GM12878 (cell line): ENCODE results near the gene FAM227A. TPM values are rescaled to one million over a fixed set of nuclear protein-coding genes. Genes with fewer than 3 reads are reported as not detected.
A peak's percentile ranks its signal among the peaks of the same experiment; 100 is the strongest.

Experiments
- BCL3 ChIP-seq: IDR thresholded peaks from 2 replicates; pipeline ENCODE4 v1.6.1; 2011; ENCODE audit warnings: borderline replicate concordance, low read depth, mild to moderate bottlenecking, moderate library complexity, low read length; ENCODE audit not compliant: insufficient read depth, poor library complexity, severe bottlenecking
- CBX3 ChIP-seq: fragments of 200-600 bp; sonication (generic); IDR thresholded peaks from 2 replicates; pipeline ENCODE4 v1.6.1; 2016; ENCODE audit warnings: low read depth, borderline replicate concordance
- CTCF ChIP-seq, 3 experiments: IDR thresholded peaks in 2 of 3; conservative IDR thresholded peaks in 1 of 3; 2 replicates each; pipeline ENCODE4 v1.5.1; 2011; ENCODE audit warnings: low read depth in 3 of 3, low read length in 3 of 3, mild to moderate bottlenecking in 3 of 3, control low read depth in 2 of 3, moderate library complexity in 2 of 3, inconsistent platforms in 1 of 3, mixed read lengths in 1 of 3; ENCODE audit not compliant: control insufficient read depth in 2 of 3, insufficient read depth in 1 of 3; ENCODE audit errors: extremely low read depth in 1 of 3
- E2F8 ChIP-seq: fragments of 450-650 bp; IDR thresholded peaks from 2 replicates; pipeline ENCODE4 v1.6.1; 2018; ENCODE audit warnings: mild to moderate bottlenecking, low read depth, moderate library complexity; ENCODE audit not compliant: partially characterized antibody
- EGR1 ChIP-seq, 2 experiments: IDR thresholded peaks; 1 replicate in 1 of 2; 2 replicates in 1 of 2; pipeline ENCODE4 v1.6.1; 2011 to 2012; ENCODE audit warnings: low read depth in 2 of 2, low read length in 2 of 2, borderline replicate concordance in 1 of 2, mild to moderate bottlenecking in 1 of 2, moderate library complexity in 1 of 2
- GATAD2B ChIP-seq: fragments of 450-650 bp; conservative IDR thresholded peaks from 2 replicates; pipeline ENCODE4 v1.6.1; 2017; ENCODE audit warnings: low read depth, mild to moderate bottlenecking, moderate library complexity
- HDAC6 ChIP-seq: fragments of 200-600 bp; sonication (generic); IDR thresholded peaks from one replicate; pipeline ENCODE4 v1.8.0; 2017; ENCODE audit warnings: antibody characterized with exemption; ENCODE audit not compliant: unreplicated experiment
- IKZF1 ChIP-seq: fragments of 450-650 bp; conservative IDR thresholded peaks from 2 replicates; pipeline ENCODE4 v1.6.1; 2017; ENCODE audit warnings: antibody characterized with exemption, mild to moderate bottlenecking
- IRF3 ChIP-seq: fragments of 450-650 bp; IDR thresholded peaks from 2 replicates; pipeline ENCODE4 v1.6.1; 2014; ENCODE audit warnings: mild to moderate bottlenecking
- KLF5 ChIP-seq: fragments of 450-650 bp; IDR thresholded peaks from 2 replicates; pipeline ENCODE4 v1.6.1; 2014; ENCODE audit warnings: mild to moderate bottlenecking; ENCODE audit not compliant: partially characterized antibody
- MAX ChIP-seq: IDR thresholded peaks from 2 replicates; pipeline ENCODE4 v1.6.1; 2012; ENCODE audit warnings: low read depth, low read length, improper control_type of control experiment
- NKRF ChIP-seq: fragments of 450-650 bp; conservative IDR thresholded peaks from 2 replicates; pipeline ENCODE4 v1.6.1; 2017; ENCODE audit warnings: mild to moderate bottlenecking, moderate library complexity
- NRF1 ChIP-seq: conservative IDR thresholded peaks from 2 replicates; pipeline ENCODE4 v1.6.1; 2011; ENCODE audit warnings: mild to moderate bottlenecking, low read depth, low read length, improper control_type of control experiment
- POU2F2 ChIP-seq: IDR thresholded peaks from 3 replicates; pipeline ENCODE4 v1.6.1; 2011; ENCODE audit warnings: low read depth, mild to moderate bottlenecking, low read length, borderline replicate concordance
- RB1 ChIP-seq: fragments of 450-650 bp; formaldehyde crosslinking; IDR thresholded peaks from 2 replicates; pipeline ENCODE4 v1.6.1; 2017; ENCODE audit warnings: mild to moderate bottlenecking, borderline replicate concordance
- RUNX3 ChIP-seq: IDR thresholded peaks from 2 replicates; pipeline ENCODE4 v1.6.1; 2012; ENCODE audit warnings: low read length, inconsistent platforms
- SMC3 ChIP-seq: IDR thresholded peaks from 2 replicates; pipeline ENCODE4 v1.6.1; 2011; ENCODE audit warnings: low read length, improper control_type of control experiment, borderline replicate concordance
- STAT1 ChIP-seq: fragments of 450-650 bp; conservative IDR thresholded peaks from 2 replicates; pipeline ENCODE4 v1.6.1; 2014; ENCODE audit warnings: antibody characterized with exemption, mild to moderate bottlenecking
- ZNF217 ChIP-seq: fragments of 450-650 bp; IDR thresholded peaks from 2 replicates; pipeline ENCODE4 v1.6.1; 2017; ENCODE audit warnings: antibody characterized with exemption, mild to moderate bottlenecking
- polyA plus RNA-seq, 11 experiments: library from polyadenylated mRNA; depleted of rRNA in 4 of 11; unstranded in 6 of 11; stranded (reverse) in 5 of 11; fragments of >200 nt; fragmentation: Nextera tagmentation in 4 of 11; fragmentation: Illumina TruSeq in 1 of 11; extraction: Ambion mirVana in 4 of 11; extraction: Trizol in 1 of 11; gene quantifications; 1 replicate in 1 of 11; 2 replicates in 10 of 11; pipeline versions ENCODE4 v1.2.1 to v1.2.3, GENCODE V29; 2011 to 2016; ENCODE audit warnings: inconsistent platforms in 2 of 11, missing spikeins in 2 of 11, low read depth in 1 of 11
- total RNA-seq, 4 experiments: library from RNA; depleted of rRNA in 3 of 4; stranded (reverse); fragments of >200 nt in 3 of 4; fragmentation: Illumina TruSeq in 1 of 4; extraction: Trizol in 1 of 4; gene quantifications; 2 replicates each; pipeline versions ENCODE4 v1.2.1 to v1.2.3, GENCODE V29; 2013 to 2021

The FAM227A gene
- total and polyA plus RNA-seq, 10 of the 15 experiments (the other 5 are each of a cell fraction or from before 2014, with no cell fraction given), result 0.02 to 0.59 (median 0.25) TPM

- TF ChIP-seq GATAD2B (no peak), CBX3 (no peak), STAT1 (no peak), ZNF217 (no peak), POU2F2 (0 out of 3 replicates have a peak, but pooled peaks have one; percentile 3), RUNX3 (peak; percentile 45; the same call in 1 of the 2 replicates), NRF1 (no peak), SMC3 (no peak), HDAC6 (no peak), IRF3 (no peak), EGR1 (IDR thresholded peaks at IDR 0.05; ENCODE audit: borderline replicate concordance in 1 of 2, low read depth in 2 of 2, low read length in 2 of 2) (no peak), CTCF (IDR thresholded peaks at IDR 0.05 in 2 of 3, conservative IDR thresholded peaks at IDR 0.05 in 1 of 3; ENCODE audit: control insufficient read depth in 2 of 3, extremely low read depth in 1 of 3, insufficient read depth in 1 of 3, low read depth in 3 of 3, low read length in 3 of 3) (no peak), E2F8 (no peak), RB1 (no peak), IKZF1 (peak; percentile 50), KLF5 (no peak), MAX (peak; percentile 55; the same call in 1 of the 2 replicates), BCL3 (no peak), NKRF (no peak)
Measured at GRCh38 chr22:38657045-38657909, 1.1 kb upstream of the FAM227A start (continued).
